HepG2 (cell line): ENCODE measurements around the gene SLC22A23. TPM values are rescaled to one million over a fixed set of nuclear protein-coding genes. Genes with fewer than 3 reads are reported as not detected.

ENCODE experiments used
- ZBTB7A ChIP-seq: sonication (generic); formaldehyde crosslinking; IDR thresholded peaks from 2 replicates; pipeline ENCODE4 v1.8.0; 2022; ENCODE audit warnings: mild to moderate bottlenecking, missing genetic modification reagents
- ZNF18 ChIP-seq: sonication (generic); formaldehyde crosslinking; IDR thresholded peaks from 2 replicates; pipeline ENCODE4 v1.8.0; 2022; ENCODE audit warnings: mild to moderate bottlenecking, missing genetic modification reagents; ENCODE audit not compliant: insufficient replicate concordance
- ZSCAN25 ChIP-seq: sonication (generic); formaldehyde crosslinking; IDR thresholded peaks from 2 replicates; pipeline ENCODE4 v1.8.0; 2022; ENCODE audit warnings: mild to moderate bottlenecking, missing genetic modification reagents
- polyA plus RNA-seq, 8 experiments: library from polyadenylated mRNA; depleted of rRNA in 3 of 8; stranded (reverse) in 7 of 8; unstranded in 1 of 8; fragments of >200 nt; fragmentation: Illumina TruSeq in 4 of 8; extraction: Trizol in 4 of 8; gene quantifications; 2 replicates each; pipeline versions ENCODE4 v1.2.1 to v1.2.3, GENCODE V29; 2011 to 2016; ENCODE audit warnings: low read depth in 4 of 8, missing spikeins in 1 of 8, mixed read lengths in 1 of 8; ENCODE audit not compliant: insufficient read depth in 1 of 8
- total RNA-seq, 5 experiments: library from RNA; depleted of rRNA; stranded (reverse); fragments of >200 nt; fragmentation: Illumina TruSeq; extraction: Trizol; gene quantifications; 2 replicates each; pipeline ENCODE4 v1.2.3, GENCODE V29; 2016; ENCODE audit warnings: low read depth in 1 of 5
- TF ChIP-seq, protein P1 (sequence below): sonication (generic); formaldehyde crosslinking; IDR thresholded peaks from 2 replicates; pipeline ENCODE4 v1.8.1; 2023; ENCODE audit warnings: mild to moderate bottlenecking, missing genetic modification reagents
- TF ChIP-seq, protein P2 (sequence below): IDR thresholded peaks from 2 replicates; pipeline ENCODE4 v1.6.1; 2012; ENCODE audit warnings: low read length, improper control_type of control experiment

SLC22A23 gene
- total and polyA plus RNA-seq, 2 of the 13 experiments (the other 11 are each of a cell fraction or from before 2014, with no cell fraction given), result 11.8 to 17.5 TPM

DNA sequence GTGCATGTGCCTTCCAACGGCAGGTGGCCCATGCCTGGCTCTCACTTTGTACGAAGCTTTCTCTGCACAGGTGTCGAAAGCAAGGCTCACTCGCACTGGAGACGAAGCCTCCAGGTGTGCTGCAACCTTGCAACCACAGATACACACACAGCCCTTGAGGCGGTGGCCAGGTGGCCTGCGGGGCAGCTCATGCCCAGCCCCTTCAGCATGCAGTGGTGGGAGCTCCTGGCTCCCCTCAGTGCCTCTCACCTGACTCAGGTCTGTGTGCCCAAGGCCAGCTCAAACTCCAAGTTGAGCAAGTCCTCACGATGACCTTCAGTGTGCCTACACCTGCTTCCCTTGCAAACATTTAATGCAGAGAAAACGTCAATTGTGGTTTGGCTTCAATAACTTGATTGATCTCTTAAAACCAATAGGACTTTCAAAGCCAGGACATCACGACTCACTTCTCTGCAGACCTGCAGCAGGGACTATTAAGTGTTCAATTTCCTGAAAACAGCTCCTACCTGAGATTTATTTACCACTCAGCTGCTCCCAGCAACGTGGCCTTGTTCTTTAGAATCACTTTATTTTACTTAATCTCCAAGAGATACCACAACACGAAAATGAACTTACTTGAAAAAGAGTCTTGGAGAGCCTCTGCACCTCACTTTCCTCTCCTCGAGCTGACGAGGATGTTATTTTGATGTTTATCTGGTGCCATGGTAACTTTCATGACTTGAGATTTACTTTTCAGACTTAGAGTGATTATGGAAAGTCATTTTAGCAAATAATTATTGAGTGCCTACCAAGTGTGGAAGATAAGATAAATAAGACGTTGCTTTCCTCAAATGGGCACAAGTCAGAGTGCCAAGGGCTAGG is 86.3 kb downstream of the SLC22A23 start (continued):
- TF ChIP-seq, protein P1, sequence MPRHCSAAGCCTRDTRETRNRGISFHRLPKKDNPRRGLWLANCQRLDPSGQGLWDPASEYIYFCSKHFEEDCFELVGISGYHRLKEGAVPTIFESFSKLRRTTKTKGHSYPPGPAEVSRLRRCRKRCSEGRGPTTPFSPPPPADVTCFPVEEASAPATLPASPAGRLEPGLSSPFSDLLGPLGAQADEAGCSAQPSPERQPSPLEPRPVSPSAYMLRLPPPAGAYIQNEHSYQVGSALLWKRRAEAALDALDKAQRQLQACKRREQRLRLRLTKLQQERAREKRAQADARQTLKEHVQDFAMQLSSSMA (CRISPR knock-in tag), result no peak
- peak; percentile 95 for TF ChIP-seq ZNF18 (CRISPR knock-in tag)
- TF ChIP-seq ZSCAN25 (CRISPR knock-in tag), result peak; percentile 93
- TF ChIP-seq, protein P2, sequence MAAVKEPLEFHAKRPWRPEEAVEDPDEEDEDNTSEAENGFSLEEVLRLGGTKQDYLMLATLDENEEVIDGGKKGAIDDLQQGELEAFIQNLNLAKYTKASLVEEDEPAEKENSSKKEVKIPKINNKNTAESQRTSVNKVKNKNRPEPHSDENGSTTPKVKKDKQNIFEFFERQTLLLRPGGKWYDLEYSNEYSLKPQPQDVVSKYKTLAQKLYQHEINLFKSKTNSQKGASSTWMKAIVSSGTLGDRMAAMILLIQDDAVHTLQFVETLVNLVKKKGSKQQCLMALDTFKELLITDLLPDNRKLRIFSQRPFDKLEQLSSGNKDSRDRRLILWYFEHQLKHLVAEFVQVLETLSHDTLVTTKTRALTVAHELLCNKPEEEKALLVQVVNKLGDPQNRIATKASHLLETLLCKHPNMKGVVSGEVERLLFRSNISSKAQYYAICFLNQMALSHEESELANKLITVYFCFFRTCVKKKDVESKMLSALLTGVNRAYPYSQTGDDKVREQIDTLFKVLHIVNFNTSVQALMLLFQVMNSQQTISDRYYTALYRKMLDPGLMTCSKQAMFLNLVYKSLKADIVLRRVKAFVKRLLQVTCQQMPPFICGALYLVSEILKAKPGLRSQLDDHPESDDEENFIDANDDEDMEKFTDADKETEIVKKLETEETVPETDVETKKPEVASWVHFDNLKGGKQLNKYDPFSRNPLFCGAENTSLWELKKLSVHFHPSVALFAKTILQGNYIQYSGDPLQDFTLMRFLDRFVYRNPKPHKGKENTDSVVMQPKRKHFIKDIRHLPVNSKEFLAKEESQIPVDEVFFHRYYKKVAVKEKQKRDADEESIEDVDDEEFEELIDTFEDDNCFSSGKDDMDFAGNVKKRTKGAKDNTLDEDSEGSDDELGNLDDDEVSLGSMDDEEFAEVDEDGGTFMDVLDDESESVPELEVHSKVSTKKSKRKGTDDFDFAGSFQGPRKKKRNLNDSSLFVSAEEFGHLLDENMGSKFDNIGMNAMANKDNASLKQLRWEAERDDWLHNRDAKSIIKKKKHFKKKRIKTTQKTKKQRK, result no peak
- peak; percentile 95 for TF ChIP-seq ZBTB7A
